Mucosa of descending colon (tissue), 3 donors: Measurements from ENCODE around the gene PIP5K1A. TPM values are rescaled to one million over a fixed set of nuclear protein-coding genes. Genes with fewer than 3 reads are reported as not detected.

Source experiments
- ATAC-seq: fragments of 200-7000 bp; cut with Tn5 transposase; one replicate; pipeline ENCODE4 v1.9.1; 2020; ENCODE audit warnings: mild to moderate bottlenecking, moderate library complexity
- DNase-seq, 3 donors: peaks; one replicate each; pipeline ENCODE4 v3.0.0-alpha.2; 2020
- H3K36me3 ChIP-seq: fragments of 200-600 bp; one replicate; pipeline ENCODE4 v1.8.0; 2021; ENCODE audit warnings: low read depth, mild to moderate bottlenecking
- H3K4me1 ChIP-seq: fragments of 200-600 bp; one replicate; pipeline ENCODE4 v1.8.0; 2021; ENCODE audit warnings: low read depth, mild to moderate bottlenecking
- H3K4me3 ChIP-seq: fragments of 200-600 bp; one replicate; pipeline ENCODE4 v1.8.0; 2021; ENCODE audit warnings: mild to moderate bottlenecking
- H3K9me3 ChIP-seq: fragments of 200-600 bp; one replicate; pipeline ENCODE4 v1.8.0; 2021; ENCODE audit warnings: mild to moderate bottlenecking
- CTCF ChIP-seq: fragments of 200-600 bp; IDR thresholded peaks from one replicate; pipeline ENCODE4 v1.8.0; 2022; ENCODE audit warnings: antibody characterized with exemption, mild to moderate bottlenecking
- intact Hi-C, 2 donors: fragments of 100-400 bp; cut with DNase I in 1 of 2; cut with micrococcal nuclease in 1 of 2; formaldehyde crosslinking; loops; one replicate each; pipeline versions ENCODE4 v1.11.0 to v1.11.1; 2022; cut with DNase I, micrococcal nuclease
- total RNA-seq, 3 donors: library from RNA; stranded (reverse); fragmentation: NEBNext Ultra II Directional in 2 of 3; extraction: Animal tissue kit (Norgen Biotek cat#: 25700) in 2 of 3; gene quantifications; one replicate each; pipeline versions ENCODE4 v1.2.1 to v1.2.4, GENCODE V29; 2021 to 2023
- donor health status: DM: no; HTN: no; CAD: no; lungs with moderate emphysema.
- donor health status: DM: no; HTN: no; CAD: no.
- donor health status: DM: no; HTN: yes; CAD: no.

Gene PIP5K1A
- total RNA-seq, 3 donors from 2014 or later, result 38.4 to 47.5 (median 39.2) TPM

- no peaks in the 10 kb centered on the region for H3K4me1 ChIP-seq
- DNase-seq, result no peak
- no peak for ATAC-seq
- no peaks in the 10 kb centered on the region for H3K9me3 ChIP-seq
- H3K36me3 ChIP-seq, result peaks cover 25% of the 10 kb centered on the region
- TF ChIP-seq CTCF, result no peak
- intact Hi-C loops, result no loop called here
- H3K4me3 ChIP-seq, result no peak overlapping the region
Measured at GRCh38 chr1:151237678-151238466, 39.5 kb downstream of the PIP5K1A start.

GRCh38 chr1:151238467-151238739 lies 40.1 kb downstream of the PIP5K1A start:
- no peaks in the 10 kb centered on the region for H3K4me1 ChIP-seq
- ATAC-seq, result no peak
- H3K36me3 ChIP-seq, result peaks cover 25% of the 10 kb centered on the region
- no peak for DNase-seq
- H3K9me3 ChIP-seq, result no peaks in the 10 kb centered on the region
- intact Hi-C loops, result no loop called here
- no peak overlapping the region for H3K4me3 ChIP-seq
- TF ChIP-seq CTCF, result no peak

- no peak overlapping the region for H3K4me3 ChIP-seq
- no peaks in the 10 kb centered on the region for H3K4me1 ChIP-seq
- H3K9me3 ChIP-seq, result no peaks in the 10 kb centered on the region
- no peak for ATAC-seq
- intact Hi-C loops, result no loop called here
- TF ChIP-seq CTCF, result no peak
- DNase-seq, result no peak
- H3K36me3 ChIP-seq, result peaks cover 8% of the 10 kb centered on the region
Measured at GRCh38 chr1:151242442-151242841, 44.1 kb downstream of the PIP5K1A start.

GRCh38 chr1:151243683-151244216 lies 45.4 kb downstream of the PIP5K1A start:
- intact Hi-C loops, result no loop called here
- ATAC-seq (no peak), DNase-seq (no peak)
- Histone ChIP-seq H3K4me3 (no peak overlapping the region), H3K4me1 (no peaks in the 10 kb centered on the region), H3K36me3 (peaks cover 7% of the 10 kb centered on the region), H3K9me3 (no peaks in the 10 kb centered on the region)
- no peak for TF ChIP-seq CTCF

GRCh38 chr1:151246786-151247185 lies 48.4 kb downstream of the PIP5K1A start:
- Histone ChIP-seq H3K4me1 (no peaks in the 10 kb centered on the region), H3K36me3 (no peaks in the 10 kb centered on the region)
- intact Hi-C loops, result no loop called here

More at GRCh38 chr1:151246786-151247185, 48.4 kb downstream of the PIP5K1A start:
- no peak for ATAC-seq
- no peak for DNase-seq
- Histone ChIP-seq H3K9me3 (no peaks in the 10 kb centered on the region), H3K4me3 (no peak overlapping the region)
- TF ChIP-seq CTCF, result no peak
